IMR-90 (cell line): ENCODE data around the gene UBQLN1.

Source experiments
- CEBPB ChIP-seq: IDR thresholded peaks from 2 replicates; pipeline ENCODE4 v1.6.1; 2012; ENCODE audit warnings: low read depth, low read length, improper control_type of control experiment
- RAD21 ChIP-seq: IDR thresholded peaks from 2 replicates; pipeline ENCODE4 v1.6.1; 2012; ENCODE audit warnings: low read length, improper control_type of control experiment
- TF ChIP-seq, protein P1 (sequence below): conservative IDR thresholded peaks from 2 replicates; pipeline ENCODE4 v1.5.1; 2012; ENCODE audit warnings: mild to moderate bottlenecking, low read depth, low read length, improper control_type of control experiment

GRCh38 chr9:83639266-83639665 lies 68.5 kb downstream of the UBQLN1 start:
- TF ChIP-seq, protein P1, sequence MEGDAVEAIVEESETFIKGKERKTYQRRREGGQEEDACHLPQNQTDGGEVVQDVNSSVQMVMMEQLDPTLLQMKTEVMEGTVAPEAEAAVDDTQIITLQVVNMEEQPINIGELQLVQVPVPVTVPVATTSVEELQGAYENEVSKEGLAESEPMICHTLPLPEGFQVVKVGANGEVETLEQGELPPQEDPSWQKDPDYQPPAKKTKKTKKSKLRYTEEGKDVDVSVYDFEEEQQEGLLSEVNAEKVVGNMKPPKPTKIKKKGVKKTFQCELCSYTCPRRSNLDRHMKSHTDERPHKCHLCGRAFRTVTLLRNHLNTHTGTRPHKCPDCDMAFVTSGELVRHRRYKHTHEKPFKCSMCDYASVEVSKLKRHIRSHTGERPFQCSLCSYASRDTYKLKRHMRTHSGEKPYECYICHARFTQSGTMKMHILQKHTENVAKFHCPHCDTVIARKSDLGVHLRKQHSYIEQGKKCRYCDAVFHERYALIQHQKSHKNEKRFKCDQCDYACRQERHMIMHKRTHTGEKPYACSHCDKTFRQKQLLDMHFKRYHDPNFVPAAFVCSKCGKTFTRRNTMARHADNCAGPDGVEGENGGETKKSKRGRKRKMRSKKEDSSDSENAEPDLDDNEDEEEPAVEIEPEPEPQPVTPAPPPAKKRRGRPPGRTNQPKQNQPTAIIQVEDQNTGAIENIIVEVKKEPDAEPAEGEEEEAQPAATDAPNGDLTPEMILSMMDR: no peak
- TF ChIP-seq RAD21 (no peak), CEBPB (no peak)
